MCF 10A (cell line): ENCODE measurements around the gene STXBP3. TPM values are rescaled to one million over a fixed set of nuclear protein-coding genes. Genes with fewer than 3 reads are reported as not detected.

Experiments used
- BruUV-seq: library from RNA; stranded (reverse); fragments of 400-500 nt; replicated peaks from 2 replicates; lab custom pipeline; 2021; lab: Mats Ljungman, UMichigan
- CTCF ChIA-PET: fragments of 300-600 bp; sonication (Branson Sonifier 250); formaldehyde crosslinking; extraction: SDS; loops from one replicate; lab custom pipeline; 2021; ENCODE audit warnings: antibody characterized with exemption, inconsistent platforms; lab: Yijun Ruan, JAX
- POLR2A ChIA-PET: fragments of 300-600, 350-650 bp; sonication (Branson Sonifier 250); formaldehyde crosslinking; extraction: SDS; loops from one replicate; lab custom pipeline; 2020; ENCODE audit warnings: antibody characterized with exemption, inconsistent platforms; lab: Yijun Ruan, JAX
- DNase-seq: peaks from one replicate; pipeline ENCODE4 v3.0.0-alpha.2; 2018; ENCODE audit not compliant: unreplicated experiment
- H3K27ac Mint-ChIP-seq: one replicate; pipeline ENCODE4 v1.8.0; 2022; ENCODE audit warnings: mild to moderate bottlenecking, low read depth, mixed read lengths; ENCODE audit not compliant: unreplicated experiment
- H3K27me3 Mint-ChIP-seq: one replicate; pipeline ENCODE4 v1.8.0; 2022; ENCODE audit warnings: mixed read lengths; ENCODE audit not compliant: insufficient read depth, unreplicated experiment
- H3K36me3 Mint-ChIP-seq: one replicate; pipeline ENCODE4 v1.8.0; 2022; ENCODE audit warnings: mild to moderate bottlenecking, moderate library complexity, mixed read lengths; ENCODE audit not compliant: insufficient read depth, unreplicated experiment
- H3K4me1 Mint-ChIP-seq: one replicate; pipeline ENCODE4 v1.8.0; 2022; ENCODE audit warnings: mixed read lengths; ENCODE audit not compliant: insufficient read depth, unreplicated experiment
- H3K4me3 Mint-ChIP-seq: one replicate; pipeline ENCODE4 v1.8.0; 2022; ENCODE audit warnings: mild to moderate bottlenecking, moderate library complexity, mixed read lengths; ENCODE audit not compliant: unreplicated experiment
- H3K9me3 Mint-ChIP-seq: one replicate; pipeline ENCODE4 v1.8.0; 2022; ENCODE audit warnings: mixed read lengths; ENCODE audit not compliant: unreplicated experiment
- intact Hi-C: fragments of 100-400 bp; cut with micrococcal nuclease; formaldehyde crosslinking; loops from 2 replicates; pipeline ENCODE4 v1.14.1; 2022
- total RNA-seq: library from RNA; stranded (reverse); gene quantifications from 2 replicates; pipeline ENCODE4 v1.2.3, GENCODE V29; 2022
- TF ChIP-seq, protein P1 (sequence below): fragments of 200-600 bp; IDR thresholded peaks from one replicate; pipeline ENCODE4 v1.8.0; 2022; ENCODE audit warnings: antibody characterized with exemption, mild to moderate bottlenecking; ENCODE audit not compliant: unreplicated experiment

Gene STXBP3
- total RNA-seq, 1 experiment from 2014 or later, result 47.4 TPM

DNA sequence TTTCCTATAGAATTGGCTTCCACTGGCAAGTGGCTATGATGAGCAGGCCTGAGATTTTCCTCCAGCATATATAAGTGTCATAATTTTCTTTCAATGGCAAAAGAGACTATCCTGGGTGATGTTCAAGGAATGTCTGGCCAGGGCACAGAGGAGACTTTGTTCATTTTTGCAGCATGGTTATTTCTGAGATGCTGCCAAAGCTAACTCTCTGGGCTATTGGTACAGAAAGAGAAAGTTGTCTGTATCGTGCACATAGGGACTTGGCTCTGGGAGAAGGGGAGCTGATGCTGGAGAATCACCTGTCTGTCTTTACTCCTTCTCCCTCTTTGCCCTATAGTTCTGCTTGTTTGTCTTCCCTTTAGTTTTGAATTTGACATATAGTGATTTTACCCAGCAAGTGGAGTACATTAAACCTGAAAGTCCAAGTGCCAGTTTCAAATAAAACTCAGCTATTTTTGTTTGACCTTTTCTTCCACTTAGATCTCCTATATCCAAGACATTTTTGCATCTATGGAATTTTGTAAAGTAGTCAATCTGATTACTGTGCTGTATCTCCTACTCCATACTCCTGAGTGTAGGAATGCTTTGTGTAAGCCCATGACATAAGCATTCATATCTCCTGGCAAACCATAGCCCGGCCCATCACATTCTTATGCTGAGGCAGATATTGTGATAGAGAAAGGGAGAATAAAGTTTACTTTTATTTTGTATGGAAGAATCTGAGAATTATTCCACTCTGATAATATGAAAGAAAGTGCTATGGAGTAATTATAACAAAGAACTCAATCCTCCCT, 29.8 kb upstream of the STXBP3 start:
- H3K36me3 Mint-ChIP-seq, result no peaks in the 10 kb centered on the region
- no peaks in the 10 kb centered on the region for H3K9me3 Mint-ChIP-seq
- no peak for DNase-seq
- H3K27ac Mint-ChIP-seq, result no peak overlapping the region
- TF ChIP-seq, protein P1, sequence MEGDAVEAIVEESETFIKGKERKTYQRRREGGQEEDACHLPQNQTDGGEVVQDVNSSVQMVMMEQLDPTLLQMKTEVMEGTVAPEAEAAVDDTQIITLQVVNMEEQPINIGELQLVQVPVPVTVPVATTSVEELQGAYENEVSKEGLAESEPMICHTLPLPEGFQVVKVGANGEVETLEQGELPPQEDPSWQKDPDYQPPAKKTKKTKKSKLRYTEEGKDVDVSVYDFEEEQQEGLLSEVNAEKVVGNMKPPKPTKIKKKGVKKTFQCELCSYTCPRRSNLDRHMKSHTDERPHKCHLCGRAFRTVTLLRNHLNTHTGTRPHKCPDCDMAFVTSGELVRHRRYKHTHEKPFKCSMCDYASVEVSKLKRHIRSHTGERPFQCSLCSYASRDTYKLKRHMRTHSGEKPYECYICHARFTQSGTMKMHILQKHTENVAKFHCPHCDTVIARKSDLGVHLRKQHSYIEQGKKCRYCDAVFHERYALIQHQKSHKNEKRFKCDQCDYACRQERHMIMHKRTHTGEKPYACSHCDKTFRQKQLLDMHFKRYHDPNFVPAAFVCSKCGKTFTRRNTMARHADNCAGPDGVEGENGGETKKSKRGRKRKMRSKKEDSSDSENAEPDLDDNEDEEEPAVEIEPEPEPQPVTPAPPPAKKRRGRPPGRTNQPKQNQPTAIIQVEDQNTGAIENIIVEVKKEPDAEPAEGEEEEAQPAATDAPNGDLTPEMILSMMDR, result no peak
- CTCF ChIA-PET, result interaction anchor here (0.6 to 1.3 kb wide), 2 partner anchors 11 to 172 kb away, joined by 3 to 5 read pairs; no protein-coding TSS in a partner anchor
- intact Hi-C loops, result no loop called here
- BruUV-seq, result no TSS peak
- no peak overlapping the region for H3K4me3 Mint-ChIP-seq
- peaks cover 17% of the 10 kb centered on the region for H3K4me1 Mint-ChIP-seq
- POLR2A ChIA-PET, result interaction anchor here (0.9 to 9.6 kb wide), 5 partner anchors 8 to 30 kb away, joined by 4 to 73 read pairs (median 5); partner anchors contain the start of genes PRPF38B and STXBP3
- no peaks in the 10 kb centered on the region for H3K27me3 Mint-ChIP-seq

DNA sequence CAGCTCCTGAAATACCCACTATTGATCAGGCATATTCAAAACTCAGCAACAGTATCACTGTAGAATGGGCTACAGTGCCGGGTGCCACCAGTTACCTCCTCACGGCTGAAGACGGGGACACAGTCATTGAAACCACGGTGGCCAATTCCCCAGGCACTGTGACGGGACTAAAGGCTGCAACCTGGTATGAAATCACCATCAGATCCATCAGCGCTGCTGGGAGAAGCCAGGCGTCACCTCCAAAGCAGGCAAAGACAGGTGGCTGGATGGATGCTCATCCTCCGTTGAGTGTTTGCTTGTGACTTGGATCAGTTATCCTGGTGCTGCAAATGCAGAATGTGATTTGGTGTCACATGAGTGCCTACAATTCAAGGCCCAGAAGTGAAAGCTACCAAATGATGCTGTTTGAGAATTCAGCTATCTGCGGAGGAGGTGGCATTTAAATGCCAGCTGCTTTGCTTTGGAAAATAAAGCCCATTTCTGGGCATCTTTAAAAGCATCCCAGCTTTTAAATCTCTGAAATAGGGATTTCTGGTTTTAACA, 28.6 kb upstream of the STXBP3 start:
- H3K27ac Mint-ChIP-seq, result no peak overlapping the region
- CTCF ChIA-PET, result interaction anchor here (1.3 kb wide), 1 partner anchor 12 kb away, joined by 5 read pairs; no protein-coding TSS in a partner anchor

DNA sequence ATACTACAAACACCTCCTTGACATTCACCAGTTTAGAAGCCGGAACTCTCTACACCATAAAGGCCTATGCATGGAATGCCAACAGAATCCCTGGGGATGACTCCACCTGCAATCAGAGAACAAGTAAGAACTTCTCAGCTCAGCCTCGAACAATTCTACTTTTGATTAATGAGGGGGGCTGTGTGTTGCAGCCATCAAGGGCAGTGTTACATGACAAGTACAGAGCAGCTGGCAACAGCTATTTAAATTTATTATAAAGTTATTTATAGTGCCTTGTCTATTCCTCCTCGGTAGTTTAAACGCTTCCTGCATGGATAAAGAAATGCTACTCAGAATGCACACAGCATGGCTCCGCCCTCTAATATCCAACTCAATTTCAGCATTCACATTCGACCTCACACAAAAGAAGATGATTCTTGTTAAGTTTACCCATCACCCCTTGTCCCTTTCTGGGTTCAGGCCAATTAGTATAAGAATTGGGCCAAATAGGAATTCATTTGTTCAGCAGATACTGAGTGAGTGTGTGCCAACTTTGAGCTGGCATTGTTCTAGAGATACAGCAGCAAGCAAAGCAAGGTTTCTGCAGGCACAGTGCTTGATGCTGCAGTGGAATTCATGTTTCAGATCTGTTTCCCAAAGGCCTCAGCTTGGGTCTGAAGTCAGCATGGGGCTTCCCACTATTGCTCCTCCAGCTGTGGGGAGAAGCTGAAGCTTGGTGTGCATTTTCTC, 27.4 kb upstream of the STXBP3 start:
- ChIA-PET CTCF (interaction anchor here (0.6 to 2.1 kb wide), 5 partner anchors 9 to 1241 kb away, joined by 3 to 9 read pairs (median 5); no protein-coding TSS in a partner anchor), POLR2A (interaction anchor here (1.0 to 9.6 kb wide), 7 partner anchors 10 to 28 kb away, joined by 4 to 73 read pairs (median 12); partner anchors contain the start of genes PRPF38B and STXBP3)
- H3K9me3 Mint-ChIP-seq, result no peaks in the 10 kb centered on the region
- intact Hi-C loops, result no loop called here
- no peak for DNase-seq
- BruUV-seq, result no TSS peak
- H3K27ac Mint-ChIP-seq, result peak overlapping the region; percentile 78
- H3K4me1 Mint-ChIP-seq, result peaks cover 17% of the 10 kb centered on the region
- peaks cover 4% of the 10 kb centered on the region for H3K36me3 Mint-ChIP-seq
- no peak overlapping the region for H3K4me3 Mint-ChIP-seq
- H3K27me3 Mint-ChIP-seq, result no peaks in the 10 kb centered on the region
- TF ChIP-seq, protein P1, result no peak

More for the DNA sequence above, 28.6 kb upstream of the STXBP3 start:
- no peak for DNase-seq
- no peaks in the 10 kb centered on the region for H3K9me3 Mint-ChIP-seq
- peaks cover 17% of the 10 kb centered on the region for H3K4me1 Mint-ChIP-seq
- intact Hi-C loops, result no loop called here
- POLR2A ChIA-PET, result interaction anchor here (0.9 to 9.6 kb wide), 4 partner anchors 10 to 29 kb away, joined by 4 to 73 read pairs (median 5); partner anchors contain the start of genes PRPF38B and STXBP3
- TF ChIP-seq, protein P1, result no peak
- H3K27me3 Mint-ChIP-seq, result no peaks in the 10 kb centered on the region
- peaks cover 4% of the 10 kb centered on the region for H3K36me3 Mint-ChIP-seq
- BruUV-seq, result no TSS peak
- no peak overlapping the region for H3K4me3 Mint-ChIP-seq
